Stimulated activated CD8-positive, alpha-beta memory T cell treated with anti-CD3 and anti-CD28 coated beads, Interleukin-7, amount 100 ng/mL, for 1 hour (primary cell): Measurements from ENCODE around the gene MEIS2.

Experiments
- DNase-seq, 2 donors: peaks; one replicate each; pipeline ENCODE4 v3.0.0-alpha.2; 2020; ENCODE audit warnings: low read depth in 2 of 2

Gene MEIS2

DNA sequence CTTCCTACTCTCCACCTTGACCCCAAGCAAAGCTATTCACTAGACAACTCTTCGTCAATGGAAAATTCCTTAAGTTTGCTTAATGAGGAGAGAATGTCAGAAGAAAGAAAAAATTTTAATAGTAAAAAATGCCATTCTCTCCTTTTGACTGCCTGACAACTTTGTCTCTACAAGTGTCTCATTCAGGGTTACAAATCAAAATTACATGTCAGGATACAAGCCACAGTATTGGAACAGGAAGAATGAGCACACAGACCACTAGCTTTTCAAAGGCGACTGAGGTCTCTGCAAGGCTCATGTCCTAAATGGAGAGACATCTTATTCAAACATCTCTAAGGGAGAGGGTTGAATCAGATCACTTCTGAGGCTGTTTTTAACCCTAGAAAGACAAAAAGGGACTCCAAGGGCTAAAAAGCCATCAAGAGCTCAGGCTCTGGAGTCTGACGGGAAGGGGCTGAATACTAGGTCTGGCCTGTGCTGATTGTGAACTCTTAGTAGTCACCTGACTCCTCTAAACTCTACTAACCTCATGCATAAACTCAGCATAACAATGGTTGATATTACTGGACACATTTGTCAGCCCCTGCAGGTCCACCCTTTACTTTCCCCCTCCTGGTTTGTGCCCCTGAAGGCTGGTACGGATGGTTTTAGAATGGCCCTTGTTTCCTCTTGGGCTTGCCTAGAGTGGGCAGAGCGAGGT lies 12.8 kb upstream of the MEIS2 start:
- DNase-seq: no peak

DNA sequence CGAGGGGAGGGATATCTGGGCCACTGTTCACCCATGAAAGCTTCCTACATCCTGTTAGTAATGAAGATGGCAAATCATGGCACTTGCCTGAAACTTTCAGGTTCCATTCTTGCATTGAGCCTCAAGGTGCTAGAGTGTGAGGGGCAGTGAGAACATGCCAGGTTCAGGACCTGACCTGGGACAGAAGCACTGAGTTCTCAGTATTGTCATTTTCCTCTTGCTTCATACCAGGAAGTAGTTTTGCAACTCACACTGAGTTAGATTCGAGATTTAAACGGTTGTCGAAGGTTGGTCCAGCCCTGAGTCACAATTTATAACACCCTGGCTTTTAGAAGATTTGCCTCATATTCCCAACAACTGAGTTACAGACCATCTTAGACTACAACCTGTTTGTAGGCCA lies 11.8 kb upstream of the MEIS2 start:
- DNase-seq: no peak

DNA sequence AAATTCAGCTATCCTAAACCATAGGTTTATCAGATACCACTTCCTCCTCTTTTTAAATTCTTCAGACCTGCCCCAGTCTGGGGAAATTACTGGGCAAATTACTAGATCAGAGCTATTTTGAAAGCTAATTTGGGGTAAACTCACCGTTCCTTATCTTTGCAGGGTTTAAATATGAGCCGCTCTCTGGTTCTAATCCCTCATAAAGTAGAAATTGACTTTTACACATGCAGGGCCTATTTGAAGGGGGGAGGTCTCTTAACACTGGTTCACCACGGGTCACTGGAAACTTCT lies 11.0 kb upstream of the MEIS2 start:
- DNase-seq: no peak

DNA sequence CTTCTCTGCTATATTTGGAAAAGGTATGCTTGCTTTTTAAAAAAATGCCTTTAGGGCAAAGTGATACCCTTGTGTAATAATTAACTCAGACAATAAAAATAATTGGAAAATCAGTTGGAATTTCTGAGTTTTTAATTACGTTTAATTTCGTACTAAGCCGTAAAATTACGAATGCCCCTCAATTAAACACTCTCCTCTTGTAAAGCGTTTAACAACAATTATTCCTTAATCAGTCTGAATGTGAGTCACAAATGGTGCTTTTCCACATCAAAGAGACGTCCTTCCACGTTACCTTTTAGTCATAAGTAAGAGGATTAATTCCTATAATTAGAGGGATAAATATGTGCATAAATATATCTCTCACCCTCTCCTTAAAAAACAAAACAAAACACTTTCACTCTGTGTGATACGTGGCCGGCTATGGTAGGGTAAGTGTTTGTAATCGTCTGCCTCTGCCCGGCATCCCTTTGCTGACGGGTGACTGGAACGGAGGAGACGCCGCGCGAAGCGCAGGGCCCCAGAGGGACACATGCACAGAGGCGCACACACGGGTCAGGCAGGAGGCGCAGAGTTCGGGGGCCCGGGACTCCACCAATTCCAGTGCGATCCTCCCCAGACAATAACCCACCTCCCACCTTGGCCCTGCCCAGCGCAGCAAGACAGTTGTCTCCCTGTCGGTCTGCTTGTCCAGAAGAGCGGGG lies 9.7 kb upstream of the MEIS2 start:
- no peak for DNase-seq

DNA sequence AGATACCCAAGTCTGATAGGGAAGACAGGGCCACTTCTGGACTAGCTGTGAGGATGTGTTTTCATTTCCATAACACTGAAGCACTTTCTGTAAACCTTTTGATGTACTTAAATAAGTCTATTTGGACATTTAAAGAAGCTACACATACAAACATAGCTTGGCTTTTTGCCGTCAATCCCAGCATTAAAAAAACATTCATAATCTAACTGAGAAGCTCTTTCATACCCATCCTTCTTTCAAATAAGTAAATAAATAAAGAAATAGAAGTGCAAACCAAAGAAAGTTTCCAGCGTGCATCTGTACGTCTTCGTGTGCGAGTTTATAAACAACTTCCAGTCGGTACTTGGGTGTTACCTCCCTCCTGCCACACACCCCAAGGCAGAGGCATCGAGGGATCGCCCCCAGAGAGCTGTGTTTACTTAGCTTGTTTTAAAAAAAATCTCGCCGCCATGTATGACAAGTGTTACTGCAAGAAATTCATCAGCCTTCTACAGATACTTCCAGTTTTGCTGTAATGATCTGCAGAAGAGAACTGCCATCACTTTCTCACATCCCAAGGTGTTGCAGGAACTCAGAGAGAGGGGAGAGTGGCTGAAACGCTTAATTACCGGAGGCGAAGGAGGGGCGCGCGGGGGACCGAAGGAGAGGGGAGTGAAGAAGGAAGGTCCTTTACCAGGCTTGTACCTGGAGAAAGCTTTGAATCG lies 9.0 kb upstream of the MEIS2 start:
- DNase-seq: no peak

DNA sequence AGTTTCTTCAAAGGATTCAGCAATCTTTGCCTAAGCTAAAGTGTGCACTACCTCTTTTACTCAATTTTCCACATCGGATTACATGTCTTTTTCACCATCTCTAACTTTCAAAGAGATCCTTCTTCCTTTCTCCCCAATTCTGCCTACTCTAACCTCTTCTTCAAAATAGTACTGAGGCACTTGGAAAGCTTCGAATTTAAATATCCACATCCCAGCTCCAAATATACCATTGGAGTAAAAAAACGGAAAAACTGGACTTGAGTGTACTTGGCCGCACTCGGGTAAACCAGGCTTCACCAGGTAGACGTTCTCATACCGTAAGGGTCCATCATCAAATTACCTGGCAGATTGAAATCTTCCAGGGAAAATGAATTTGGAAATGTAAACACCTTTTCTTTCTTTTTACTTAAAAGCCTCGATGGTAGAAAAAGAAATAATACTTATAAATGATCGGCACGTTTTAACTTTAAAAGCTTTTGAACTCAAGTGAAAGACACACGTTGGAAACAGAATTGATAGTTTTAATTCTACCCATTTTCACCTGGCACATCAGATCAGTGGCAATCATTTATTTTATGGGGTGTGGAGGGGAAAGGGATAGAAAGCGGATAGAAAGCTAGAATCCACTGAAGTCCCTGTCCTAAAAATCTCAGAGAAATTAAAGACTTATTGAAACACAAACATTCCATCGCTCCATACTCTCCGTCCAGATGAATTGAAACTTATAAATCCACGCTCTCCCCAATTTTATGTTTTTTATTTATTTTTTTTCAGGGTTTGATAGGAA lies 8.2 kb upstream of the MEIS2 start:
- no peak for DNase-seq

DNA sequence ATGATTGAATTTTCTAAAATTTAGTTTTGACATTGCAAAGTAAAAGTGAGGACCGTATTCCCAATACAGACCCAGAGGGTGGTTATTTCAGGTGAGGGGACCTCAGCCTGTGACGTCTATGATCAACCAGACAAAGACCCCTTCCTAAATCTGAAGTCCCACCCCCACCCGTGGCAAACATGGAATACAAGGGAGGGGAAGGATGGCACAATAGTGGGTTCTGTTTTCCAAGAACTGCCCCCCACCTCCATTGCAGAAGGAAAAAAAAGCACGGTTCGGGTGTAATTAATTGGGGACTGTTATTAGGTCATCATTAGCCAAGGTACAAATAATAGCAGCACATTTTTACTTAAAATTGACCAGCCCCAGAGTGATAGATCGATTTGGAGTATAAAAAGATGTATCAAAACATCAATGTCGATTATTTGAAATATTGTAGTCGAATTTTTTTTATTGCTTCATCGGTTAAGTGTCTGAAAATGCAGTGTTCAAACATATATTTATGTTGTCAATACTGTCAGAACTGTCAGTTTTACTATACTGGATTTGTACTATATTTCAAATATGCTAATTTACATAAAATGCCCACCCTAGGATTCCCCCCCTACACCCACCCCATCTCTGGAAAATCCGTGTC lies 7.5 kb upstream of the MEIS2 start:
- DNase-seq: no peak

DNA sequence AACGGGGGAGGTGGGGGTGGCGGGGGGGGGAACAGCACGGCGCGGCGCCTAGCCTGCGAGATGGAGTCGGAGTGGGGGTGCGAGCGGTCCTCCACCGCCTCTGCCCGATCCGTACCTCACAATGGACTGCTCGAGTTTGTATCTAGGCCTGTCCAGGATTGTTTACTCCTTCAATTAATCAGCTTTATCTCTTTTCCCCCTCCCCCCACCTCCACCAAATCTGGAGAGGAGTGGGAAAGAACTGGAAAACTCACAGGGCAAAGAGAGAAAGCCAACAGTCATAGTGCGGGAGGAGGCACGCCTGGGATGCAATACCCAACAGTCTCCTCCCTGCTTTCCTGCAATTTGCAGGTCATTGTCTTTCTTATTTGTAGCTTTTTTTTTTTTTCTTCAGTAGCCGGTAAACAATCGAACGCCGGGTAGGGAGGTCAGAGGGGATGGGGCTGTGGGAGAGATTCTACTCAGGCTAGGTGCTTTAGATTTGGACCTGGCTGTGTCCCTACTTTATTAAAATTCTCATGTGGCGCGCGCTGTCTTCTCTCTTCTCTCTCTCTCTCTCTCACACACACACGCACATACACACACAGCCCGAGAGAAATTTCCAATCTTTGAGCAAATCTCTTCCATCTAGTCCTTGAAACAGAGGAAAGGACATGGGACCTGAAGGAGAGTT lies 6.9 kb upstream of the MEIS2 start:
- DNase-seq: no peak

DNA sequence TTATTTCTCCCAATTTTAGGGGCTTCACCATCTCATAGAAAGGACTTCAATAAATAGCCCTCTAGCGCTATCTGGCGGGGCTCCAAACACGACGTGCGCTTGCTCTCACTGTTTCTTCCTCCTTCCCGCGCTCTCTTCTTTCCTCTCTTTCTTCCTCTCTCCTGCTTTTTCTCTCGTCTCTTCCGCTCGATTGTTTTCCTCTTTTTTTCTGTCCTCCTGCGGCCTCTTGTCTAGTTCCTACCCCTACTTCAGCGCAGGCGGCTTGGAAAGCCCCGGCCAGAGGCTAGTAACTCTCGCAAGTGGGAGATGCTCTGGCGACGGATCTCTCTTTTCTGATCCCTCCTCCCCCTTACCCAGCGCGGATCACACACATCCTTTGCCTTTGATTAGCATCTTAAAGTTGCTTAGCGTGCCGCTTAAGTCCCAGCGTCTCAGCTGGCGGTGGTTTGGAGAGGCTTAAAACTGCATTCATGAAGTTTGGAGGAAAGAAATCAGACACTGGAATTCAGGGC lies 6.2 kb upstream of the MEIS2 start:
- no peak for DNase-seq

DNA sequence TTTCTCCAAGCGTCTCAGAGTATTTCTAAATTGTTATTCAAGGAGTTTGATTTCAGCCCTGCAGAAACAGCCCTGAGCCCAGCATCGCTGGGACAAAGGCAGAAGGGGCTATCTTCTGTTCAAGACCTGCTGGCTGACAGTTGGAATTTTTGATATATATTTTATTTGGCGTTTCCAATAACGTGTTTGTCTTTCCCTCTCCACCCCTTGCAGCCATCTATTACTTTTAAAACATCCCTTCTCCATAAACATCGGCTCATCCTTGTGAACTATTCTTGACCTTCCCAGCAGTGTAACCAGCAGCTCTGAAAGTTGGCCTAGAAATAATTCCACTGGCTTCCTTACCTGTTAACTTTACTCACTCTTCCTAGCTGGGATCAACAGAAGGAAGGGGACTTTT lies 5.5 kb upstream of the MEIS2 start:
- DNase-seq: no peak

DNA sequence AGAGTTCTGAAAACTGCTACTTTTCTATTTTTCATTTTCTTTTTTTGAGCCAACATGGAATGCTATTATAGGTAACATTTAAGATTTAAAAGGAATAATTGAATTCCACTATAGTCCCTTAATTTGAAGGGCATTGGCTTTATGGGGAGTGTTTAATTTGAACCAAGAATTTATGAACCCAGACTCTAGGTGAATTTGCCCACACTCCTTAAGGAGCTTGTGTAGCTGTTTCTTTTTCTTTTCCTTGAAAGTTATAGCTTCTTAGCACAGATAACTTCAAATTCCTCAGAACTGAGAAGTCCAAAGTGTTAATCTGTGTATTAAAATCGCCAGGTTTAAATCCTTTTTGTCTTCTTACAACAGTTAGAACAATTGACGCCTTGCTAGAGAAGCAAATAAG lies 4.7 kb upstream of the MEIS2 start:
- DNase-seq: no peak

DNA sequence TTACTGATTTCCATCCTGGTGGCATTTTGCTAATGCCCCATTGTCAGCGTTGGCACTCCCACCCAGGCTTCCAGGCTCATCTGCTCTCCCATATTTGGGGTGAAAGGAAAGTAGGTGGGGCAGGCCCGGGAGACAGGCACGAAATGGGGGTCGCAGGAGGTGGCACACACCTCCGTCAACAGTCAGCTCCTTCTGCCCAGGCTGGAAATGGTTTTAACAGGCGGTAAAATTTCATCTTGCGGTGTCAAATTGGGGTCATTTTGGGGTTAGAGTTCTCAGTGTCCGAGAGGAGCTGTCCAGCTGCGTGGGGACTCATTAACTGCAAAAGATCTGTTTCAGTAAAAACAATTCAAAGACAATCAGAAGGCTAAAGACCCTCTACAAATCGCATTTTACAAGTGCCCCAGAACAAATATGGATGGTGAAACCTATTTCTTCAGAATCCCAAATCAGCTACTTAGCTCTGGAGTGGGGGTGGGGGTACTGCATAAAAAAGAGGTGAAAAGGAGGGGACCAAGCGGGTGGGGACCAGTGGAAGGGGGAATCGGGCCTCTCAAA lies 4.2 kb upstream of the MEIS2 start:
- no peak for DNase-seq

DNA sequence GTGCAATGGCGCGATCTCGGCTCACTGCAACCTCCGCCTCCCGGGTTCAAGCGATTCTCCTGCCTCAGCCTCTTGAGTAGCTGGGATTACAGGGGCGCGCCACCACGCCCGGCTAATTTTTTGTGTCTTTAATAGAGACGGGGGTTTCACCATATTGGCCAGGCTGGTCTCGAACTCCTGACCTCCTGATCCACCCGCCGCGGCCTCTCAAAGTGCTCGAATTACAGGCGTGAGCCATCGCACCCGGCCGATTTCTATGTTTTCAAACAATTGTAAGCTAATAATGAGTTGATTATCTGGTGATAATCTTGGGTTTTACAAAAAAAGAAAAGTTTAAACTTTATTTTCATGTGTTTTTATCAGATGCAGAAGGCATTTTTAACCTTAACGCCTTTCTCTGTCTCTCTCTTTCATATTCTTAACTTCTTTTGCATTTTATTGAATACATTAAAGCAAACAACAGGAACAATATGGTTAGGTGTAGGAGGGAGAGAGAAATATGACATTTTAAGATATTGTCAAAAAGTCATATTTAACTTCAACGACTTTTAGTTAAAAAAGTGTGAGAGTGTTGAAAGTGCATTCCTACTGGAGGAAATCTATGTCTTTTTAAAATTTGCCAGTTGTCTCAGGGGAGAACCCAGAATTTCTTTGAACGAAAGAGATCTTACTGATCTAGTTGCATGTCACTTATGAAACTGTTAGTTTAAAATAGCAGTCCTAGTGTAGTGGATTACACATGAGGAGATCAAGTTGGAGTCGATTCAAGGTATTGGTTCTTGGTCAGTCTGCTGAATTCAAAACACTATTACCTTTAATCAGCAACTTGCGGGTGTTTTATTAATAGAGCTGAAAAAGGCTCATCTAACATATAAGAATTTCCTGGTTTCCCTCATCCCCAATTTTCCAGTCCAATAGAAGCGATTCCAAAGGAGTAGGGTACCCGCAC lies 3.4 kb upstream of the MEIS2 start:
- no peak for DNase-seq

DNA sequence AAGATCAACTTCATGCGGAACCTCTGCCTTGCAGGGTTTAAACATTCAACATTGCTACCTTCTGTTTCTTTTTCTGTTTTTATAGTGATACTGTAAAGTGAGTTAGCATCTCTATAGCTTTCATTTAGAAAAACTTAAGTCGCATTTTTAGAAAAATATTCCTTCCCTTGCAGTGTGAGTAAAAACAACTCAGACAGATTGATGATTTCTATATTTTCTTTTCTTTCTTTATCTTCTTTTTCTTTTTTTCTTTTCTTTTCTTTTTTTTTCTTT lies 2.8 kb upstream of the MEIS2 start:
- DNase-seq: no peak

DNA sequence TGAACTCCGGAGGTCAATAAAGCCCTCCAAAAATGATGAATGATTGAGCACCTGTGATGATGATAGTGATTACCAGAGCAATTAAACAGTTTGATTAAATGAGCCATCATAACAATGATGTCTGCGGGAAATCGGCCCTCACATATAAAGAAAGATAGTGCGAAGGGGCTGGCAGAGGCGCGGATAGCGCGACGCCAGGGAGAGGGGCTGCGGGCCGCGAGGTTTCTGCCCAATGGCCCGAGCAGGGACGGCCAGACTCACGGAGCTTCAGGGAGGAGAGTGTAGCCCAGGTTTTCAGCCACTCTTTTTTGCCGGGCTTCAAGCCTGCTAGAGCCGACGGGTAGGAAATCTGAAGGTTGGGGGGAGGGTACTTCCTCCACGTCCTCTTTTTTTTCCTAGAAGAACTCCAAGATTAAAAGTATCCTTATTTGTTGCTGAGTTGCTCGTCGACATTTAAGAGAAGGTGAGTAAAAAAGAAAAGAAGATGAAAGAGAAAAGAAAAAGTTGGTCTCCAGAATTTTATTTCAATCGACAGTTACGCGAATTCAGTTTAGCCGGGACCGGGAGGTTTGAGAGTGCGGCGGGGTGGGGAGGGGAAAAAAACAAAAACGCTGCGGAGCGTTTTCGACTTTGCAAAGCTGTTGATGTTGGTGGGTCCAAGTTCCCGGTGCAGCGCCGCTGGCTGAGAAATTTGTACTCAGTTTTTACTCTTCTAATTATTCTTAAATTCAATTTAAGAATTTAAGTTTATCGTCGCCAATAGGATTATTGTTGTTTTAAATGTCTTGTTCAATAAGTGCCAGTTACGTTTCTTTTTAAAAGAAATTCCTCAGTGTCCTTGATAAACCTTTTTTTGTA lies 2.2 kb upstream of the MEIS2 start:
- DNase-seq: no peak

DNA sequence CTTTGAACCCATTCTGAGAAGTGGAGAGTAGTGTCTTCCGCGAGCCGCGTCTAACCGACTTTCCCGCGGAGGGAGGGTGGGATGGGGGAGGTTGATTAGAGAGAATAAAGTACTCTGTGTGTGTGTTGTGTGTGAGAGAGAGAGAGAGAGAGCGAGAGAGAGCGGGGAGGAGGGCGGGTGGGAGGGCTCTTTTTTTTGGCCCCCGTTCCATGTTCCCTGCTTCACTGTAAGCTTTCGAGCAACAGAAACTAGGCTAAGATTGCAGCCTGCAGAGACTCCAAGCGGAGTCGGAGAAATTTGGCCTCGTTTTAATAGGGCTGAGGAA lies 1.6 kb upstream of the MEIS2 start:
- no peak for DNase-seq

DNA sequence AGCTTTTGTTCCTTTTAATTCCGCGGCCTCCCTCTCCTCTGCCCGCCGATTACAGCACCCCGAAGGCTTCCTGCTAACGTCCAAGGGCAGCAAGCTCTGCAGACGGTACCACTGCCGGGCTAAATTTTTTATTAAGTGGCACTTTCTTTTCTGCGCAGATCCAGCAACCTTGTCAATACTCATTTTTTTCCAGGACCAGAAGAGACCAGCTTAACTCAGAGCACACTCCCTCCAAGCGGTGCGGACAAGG lies 542 bp upstream of the MEIS2 start:
- no peak for DNase-seq

DNA sequence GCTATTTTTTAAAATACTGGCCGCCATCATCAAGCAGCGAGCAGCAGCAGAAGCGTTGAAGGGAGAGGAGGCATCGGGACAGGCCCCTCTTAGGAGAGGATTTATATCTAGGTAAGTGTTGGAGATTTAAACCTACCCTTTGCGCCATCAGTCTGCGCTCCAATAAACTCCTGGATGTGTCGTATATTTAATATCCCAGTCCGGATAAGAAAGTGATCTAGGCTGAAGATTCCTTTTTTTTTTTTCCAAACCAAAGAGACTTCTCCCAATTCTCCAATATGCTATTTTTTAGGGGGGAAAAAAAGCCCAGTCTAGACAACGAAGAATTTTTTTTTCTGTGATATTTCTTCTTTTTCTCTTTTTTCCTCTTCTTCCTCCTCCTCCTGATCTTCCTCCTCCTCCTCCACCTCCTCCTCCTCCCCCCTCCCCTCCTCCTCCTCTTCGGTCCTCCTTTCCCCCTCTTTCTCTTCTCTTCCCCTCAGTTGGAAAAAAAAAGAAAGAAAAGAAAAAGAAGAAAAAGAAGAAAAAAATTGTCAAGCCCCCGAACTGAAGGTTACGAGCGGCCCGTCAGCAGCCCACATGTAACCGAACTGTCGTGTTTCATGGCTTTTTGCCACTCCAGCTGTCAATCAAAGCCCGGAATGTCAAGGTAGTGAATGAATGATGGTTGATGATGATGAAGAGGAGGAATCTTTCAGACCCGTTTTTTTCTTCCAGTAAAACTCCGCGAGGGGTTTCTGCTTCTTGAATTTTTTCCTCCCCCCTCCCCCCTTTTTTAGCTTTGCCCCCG lies 835 bp downstream of the MEIS2 start:
- DNase-seq: no peak
